ENCODE results near the gene ADAM8. TPM values are rescaled to one million over a fixed set of nuclear protein-coding genes. Genes with fewer than 3 reads are reported as not detected.

The ADAM8 gene
- total and polyA plus RNA-seq, 2 donors (not counting 1 experiment from before 2014, with no cell fraction given), result 116 to 196 TPM

DNA sequence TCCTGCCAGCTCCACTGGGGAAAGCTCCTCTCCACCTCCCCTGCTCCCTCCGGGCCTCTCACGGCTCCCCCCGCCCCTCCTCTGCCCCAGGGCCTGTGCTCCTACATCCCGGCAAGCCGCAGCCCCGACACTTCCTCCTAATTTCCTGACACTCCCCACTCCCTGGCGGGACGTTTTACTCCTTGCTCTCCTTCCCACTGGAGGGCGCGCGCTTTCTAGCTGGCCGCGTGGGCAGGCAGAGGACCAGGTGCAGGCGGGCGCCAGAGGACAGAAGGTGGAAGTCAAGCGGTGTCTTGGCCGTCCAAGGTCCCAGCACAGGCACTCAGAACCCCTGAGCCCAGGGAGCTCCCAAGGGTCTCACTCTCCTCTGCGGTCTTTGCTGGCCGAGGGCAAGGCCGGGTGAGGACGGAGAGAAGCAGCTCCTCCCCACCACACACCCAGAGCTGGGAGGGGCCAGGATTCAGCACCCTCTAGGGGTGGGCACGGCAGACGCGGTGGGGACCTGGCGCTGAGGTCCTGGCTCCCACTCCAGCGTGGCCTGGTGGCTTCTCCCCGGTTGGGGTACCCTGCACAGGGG is 19.1 kb downstream of the ADAM8 start:
- peaks cover 44% of the 10 kb centered on the region for H3K4me1 Mint-ChIP-seq
- intact Hi-C loops (cut with micrococcal nuclease), result loop anchor here (2.0 kb wide), 2 partner anchors 17 to 51 kb away; partner anchors contain the start of genes TUBGCP2 and ZNF511
- Histone ChIP-seq H2AFZ (ENCODE audit: insufficient read depth, low read depth, low read length, poor library complexity, severe bottlenecking) (peak overlapping the region; percentile 87), H3K4me2 (replicated peaks; ENCODE audit: low read depth, low read length, poor library complexity, severe bottlenecking) (peak overlapping the region; percentile 86), H4K20me1 (ENCODE audit: control insufficient read depth, insufficient read depth, low read length, poor library complexity, severe bottlenecking) (no peaks in the 10 kb centered on the region), H3K9me3 (ENCODE audit: control extremely low read depth in 1 of 3, control insufficient read depth in 2 of 3, insufficient read depth in 1 of 3, low read length in 2 of 3) (no peaks in the 10 kb centered on the region), H3K27me3 (replicated peaks in 1 of 4; ENCODE audit: control extremely low read depth in 1 of 4, control insufficient read depth in 3 of 4, insufficient read depth in 4 of 4, low read length in 3 of 4) (no peaks in the 10 kb centered on the region), H3K9ac (ENCODE audit: low read length) (peak overlapping the region; percentile 40), H3K36me3 (replicated peaks in 1 of 2; ENCODE audit: control extremely low read depth in 1 of 2, control insufficient read depth in 1 of 2, extremely low read depth in 1 of 2, insufficient read depth in 2 of 2, low read length in 1 of 2) (peaks cover 0 to 3% of the 10 kb centered on the region in 2 experiments), H3K27ac (ENCODE audit: low read length in 2 of 2) (peak overlapping the region; percentile 34 to 60), H3K4me3 (ENCODE audit: control extremely low read depth in 1 of 5, extremely low read depth in 1 of 5, insufficient read depth in 1 of 5, low read depth in 2 of 5, low read length in 4 of 5) (peak overlapping the region in 4 of 5 experiments; percentile 24 to 35 (median 26)), H3K4me1 (ENCODE audit: control insufficient read depth in 2 of 2, insufficient read depth in 2 of 2, low read length in 2 of 2) (peaks cover 43 to 52% of the 10 kb centered on the region in 2 donors), H3K79me2 (ENCODE audit: control insufficient read depth, insufficient read depth, low read length) (no peaks in the 10 kb centered on the region)
- WGBS (ENCODE audit: insufficient coverage), result under 1% methylated on average over 27 of the region's 27 CpGs
- H3K27ac Mint-ChIP-seq, result peak overlapping the region; percentile 83
- ATAC-seq (ENCODE audit: low read depth) (peak; percentile 20), DNase-seq (peak; percentile 69)
- POLR2A ChIA-PET, result interaction anchor here (0.5 to 3.5 kb wide), 4 partner anchors 18 to 317 kb away, joined by 3 to 12 read pairs (median 6); partner anchors contain the start of gene ADAM8
- no peaks in the 10 kb centered on the region for H3K9me3 Mint-ChIP-seq (ENCODE audit: insufficient read depth)
- CTCF ChIA-PET, result interaction anchor here (0.6 to 8.9 kb wide), 17 partner anchors 8 to 114 kb away, joined by 3 to 80 read pairs (median 5); partner anchors contain the start of gene ADAM8
- no peaks in the 10 kb centered on the region for H3K27me3 Mint-ChIP-seq
- peak overlapping the region; percentile 73 for H3K4me3 Mint-ChIP-seq
- no peak for TF ChIP-seq EZH2 (IDR thresholded peaks at IDR 0.05; ENCODE audit: borderline replicate concordance, insufficient read depth, low read depth, low read length, poor library complexity, severe bottlenecking)
- TF ChIP-seq, protein P1, sequence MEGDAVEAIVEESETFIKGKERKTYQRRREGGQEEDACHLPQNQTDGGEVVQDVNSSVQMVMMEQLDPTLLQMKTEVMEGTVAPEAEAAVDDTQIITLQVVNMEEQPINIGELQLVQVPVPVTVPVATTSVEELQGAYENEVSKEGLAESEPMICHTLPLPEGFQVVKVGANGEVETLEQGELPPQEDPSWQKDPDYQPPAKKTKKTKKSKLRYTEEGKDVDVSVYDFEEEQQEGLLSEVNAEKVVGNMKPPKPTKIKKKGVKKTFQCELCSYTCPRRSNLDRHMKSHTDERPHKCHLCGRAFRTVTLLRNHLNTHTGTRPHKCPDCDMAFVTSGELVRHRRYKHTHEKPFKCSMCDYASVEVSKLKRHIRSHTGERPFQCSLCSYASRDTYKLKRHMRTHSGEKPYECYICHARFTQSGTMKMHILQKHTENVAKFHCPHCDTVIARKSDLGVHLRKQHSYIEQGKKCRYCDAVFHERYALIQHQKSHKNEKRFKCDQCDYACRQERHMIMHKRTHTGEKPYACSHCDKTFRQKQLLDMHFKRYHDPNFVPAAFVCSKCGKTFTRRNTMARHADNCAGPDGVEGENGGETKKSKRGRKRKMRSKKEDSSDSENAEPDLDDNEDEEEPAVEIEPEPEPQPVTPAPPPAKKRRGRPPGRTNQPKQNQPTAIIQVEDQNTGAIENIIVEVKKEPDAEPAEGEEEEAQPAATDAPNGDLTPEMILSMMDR (IDR thresholded peaks at IDR 0.05), result no peak

DNA sequence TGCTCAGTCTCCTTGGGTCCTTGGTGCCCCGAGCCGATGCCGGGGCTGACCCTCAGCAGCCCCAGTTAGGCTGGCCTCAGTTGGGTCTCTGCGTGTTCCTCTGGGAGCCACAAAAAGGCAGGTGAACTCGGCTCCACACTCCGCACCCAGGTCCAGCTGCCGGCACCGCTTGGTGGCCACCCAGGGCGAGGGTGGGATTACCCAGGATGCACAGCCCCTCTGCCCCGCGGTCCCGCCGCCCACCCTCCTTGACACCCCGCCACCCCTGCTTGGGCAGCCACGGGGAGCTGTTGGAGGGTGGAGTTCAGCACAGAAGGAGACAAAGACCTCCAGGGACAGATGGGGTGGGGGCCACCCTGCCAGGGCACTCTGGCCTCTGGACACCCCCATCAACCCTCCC is 21.3 kb downstream of the ADAM8 start:
- Histone ChIP-seq H3K27ac (ENCODE audit: low read length in 2 of 2) (no peak overlapping the region), H3K9me3 (ENCODE audit: control extremely low read depth in 1 of 3, control insufficient read depth in 2 of 3, insufficient read depth in 1 of 3, low read length in 2 of 3) (no peaks in the 10 kb centered on the region), H3K9ac (ENCODE audit: low read length) (no peak overlapping the region), H3K79me2 (ENCODE audit: control insufficient read depth, insufficient read depth, low read length) (no peaks in the 10 kb centered on the region), H2AFZ (ENCODE audit: insufficient read depth, low read depth, low read length, poor library complexity, severe bottlenecking) (no peak overlapping the region), H3K4me1 (ENCODE audit: control insufficient read depth in 2 of 2, insufficient read depth in 2 of 2, low read length in 2 of 2) (peaks cover 31 to 35% of the 10 kb centered on the region in 2 donors), H3K36me3 (replicated peaks in 1 of 2; ENCODE audit: control extremely low read depth in 1 of 2, control insufficient read depth in 1 of 2, extremely low read depth in 1 of 2, insufficient read depth in 2 of 2, low read length in 1 of 2) (no peaks in the 10 kb centered on the region), H3K4me3 (ENCODE audit: control extremely low read depth in 1 of 5, extremely low read depth in 1 of 5, insufficient read depth in 1 of 5, low read depth in 2 of 5, low read length in 4 of 5) (no peak overlapping the region), H3K27me3 (replicated peaks in 1 of 4; ENCODE audit: control extremely low read depth in 1 of 4, control insufficient read depth in 3 of 4, insufficient read depth in 4 of 4, low read length in 3 of 4) (no peaks in the 10 kb centered on the region), H4K20me1 (ENCODE audit: control insufficient read depth, insufficient read depth, low read length, poor library complexity, severe bottlenecking) (no peaks in the 10 kb centered on the region), H3K4me2 (replicated peaks; ENCODE audit: low read depth, low read length, poor library complexity, severe bottlenecking) (no peak overlapping the region)
- ATAC-seq (ENCODE audit: low read depth) (no peak), DNase-seq (no peak)
- H3K4me3 Mint-ChIP-seq, result no peak overlapping the region
- no peak overlapping the region for H3K27ac Mint-ChIP-seq
- no peaks in the 10 kb centered on the region for H3K9me3 Mint-ChIP-seq (ENCODE audit: insufficient read depth)
- ChIA-PET CTCF (interaction anchor here (4.7 kb wide), 1 partner anchor 112 kb away, joined by 18 read pairs; no protein-coding TSS in a partner anchor), POLR2A (no interaction called here)
- intact Hi-C loops (cut with micrococcal nuclease), result no loop called here
- peaks cover 3% of the 10 kb centered on the region for H3K27me3 Mint-ChIP-seq
- no peak for TF ChIP-seq EZH2 (IDR thresholded peaks at IDR 0.05; ENCODE audit: borderline replicate concordance, insufficient read depth, low read depth, low read length, poor library complexity, severe bottlenecking)
- TF ChIP-seq, protein P1 (IDR thresholded peaks at IDR 0.05), result no peak
- peaks cover 30% of the 10 kb centered on the region for H3K4me1 Mint-ChIP-seq
- 97% methylated on average over 12 of the region's 15 CpGs for WGBS (ENCODE audit: insufficient coverage)
